ENCODE results near the gene SKOR2.

Gene SKOR2, protein sequence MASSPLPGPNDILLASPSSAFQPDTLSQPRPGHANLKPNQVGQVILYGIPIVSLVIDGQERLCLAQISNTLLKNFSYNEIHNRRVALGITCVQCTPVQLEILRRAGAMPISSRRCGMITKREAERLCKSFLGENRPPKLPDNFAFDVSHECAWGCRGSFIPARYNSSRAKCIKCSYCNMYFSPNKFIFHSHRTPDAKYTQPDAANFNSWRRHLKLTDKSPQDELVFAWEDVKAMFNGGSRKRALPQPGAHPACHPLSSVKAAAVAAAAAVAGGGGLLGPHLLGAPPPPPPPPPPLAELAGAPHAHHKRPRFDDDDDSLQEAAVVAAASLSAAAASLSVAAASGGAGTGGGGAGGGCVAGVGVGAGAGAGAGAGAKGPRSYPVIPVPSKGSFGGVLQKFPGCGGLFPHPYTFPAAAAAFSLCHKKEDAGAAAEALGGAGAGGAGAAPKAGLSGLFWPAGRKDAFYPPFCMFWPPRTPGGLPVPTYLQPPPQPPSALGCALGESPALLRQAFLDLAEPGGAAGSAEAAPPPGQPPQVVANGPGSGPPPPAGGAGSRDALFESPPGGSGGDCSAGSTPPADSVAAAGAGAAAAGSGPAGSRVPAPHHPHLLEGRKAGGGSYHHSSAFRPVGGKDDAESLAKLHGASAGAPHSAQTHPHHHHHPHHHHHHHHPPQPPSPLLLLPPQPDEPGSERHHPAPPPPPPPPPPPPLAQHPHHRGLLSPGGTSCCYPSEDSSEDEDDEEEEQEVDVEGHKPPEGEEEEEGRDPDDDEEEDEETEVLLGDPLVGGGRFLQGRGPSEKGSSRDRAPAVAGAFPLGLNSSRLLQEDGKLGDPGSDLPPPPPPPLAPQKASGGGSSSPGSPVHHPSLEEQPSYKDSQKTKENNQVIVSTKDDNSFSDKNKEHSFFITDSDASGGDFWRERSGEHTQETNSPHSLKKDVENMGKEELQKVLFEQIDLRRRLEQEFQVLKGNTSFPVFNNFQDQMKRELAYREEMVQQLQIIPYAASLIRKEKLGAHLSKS

GRCh38 chr18:47251289-47252120 lies at the start of gene SKOR2:
Gene SKOR2, minus strand, starts transcription at chr18:47251660. Its CDS starts 2,477 bp downstream, at chr18:47249183.
- Histone ChIP-seq H3K27ac (ENCODE audit: low read depth, low read length) (no peak within 1 kb of the TSS), H3K4me1 (ENCODE audit: control insufficient read depth, insufficient read depth, low read length, unreplicated experiment) (no peaks in the 10 kb centered on the region), H3K4me3 (ENCODE audit: low read depth, low read length) (no peak within 1 kb of the TSS), H3K27me3 (ENCODE audit: insufficient read depth, low read length) (peaks cover 99% of the 10 kb centered on the region), H3K79me2 (ENCODE audit: control insufficient read depth, insufficient read depth, low read length, unreplicated experiment) (no peaks in the 10 kb centered on the region), H2AFZ (ENCODE audit: low read length, unreplicated experiment) (no peak within 1 kb of the TSS), H3K36me3 (ENCODE audit: insufficient read depth, low read length) (no peaks in the 10 kb centered on the region)

- no peaks in the 10 kb centered on the region for H3K36me3 ChIP-seq (ENCODE audit: insufficient read depth, low read length)
- H2AFZ ChIP-seq (ENCODE audit: low read length, unreplicated experiment) = no peak overlapping the region
- no peaks in the 10 kb centered on the region for H3K4me1 ChIP-seq (ENCODE audit: control insufficient read depth, insufficient read depth, low read length, unreplicated experiment)
- H3K27ac ChIP-seq (ENCODE audit: low read depth, low read length) = no peak overlapping the region
- no peak overlapping the region for H3K4me3 ChIP-seq (ENCODE audit: low read depth, low read length)
- no peaks in the 10 kb centered on the region for H3K79me2 ChIP-seq (ENCODE audit: control insufficient read depth, insufficient read depth, low read length, unreplicated experiment)
- H3K27me3 ChIP-seq (ENCODE audit: insufficient read depth, low read length) = no peaks in the 10 kb centered on the region
These were observed 45.0 kb upstream of the SKOR2 start for GRCh38 chr18:47296462-47296861.

DNA sequence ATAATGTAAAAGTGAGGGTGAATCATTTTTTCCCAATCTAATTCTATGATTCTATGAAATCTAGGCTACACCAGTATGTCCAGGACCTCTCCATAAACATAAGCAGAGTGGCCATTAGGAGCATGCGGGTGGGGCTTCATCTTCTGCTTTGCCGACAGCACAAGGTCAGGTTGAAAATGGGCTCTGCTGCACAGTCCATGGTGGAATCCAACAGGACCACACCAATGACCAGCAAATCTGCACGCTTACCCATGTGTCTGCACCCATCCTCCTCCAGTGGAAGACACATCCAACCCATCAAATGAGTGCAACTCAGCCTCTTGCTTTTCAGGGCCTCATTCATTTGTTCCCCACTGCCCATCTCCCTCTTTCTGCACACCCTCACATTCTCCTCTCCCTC lies 43.3 kb upstream of the SKOR2 start:
- H3K79me2 ChIP-seq (ENCODE audit: control insufficient read depth, insufficient read depth, low read length, unreplicated experiment) = no peaks in the 10 kb centered on the region

GRCh38 chr18:47288741-47289140 lies 37.3 kb upstream of the SKOR2 start:
- H3K4me3 ChIP-seq (ENCODE audit: low read depth, low read length) = no peak overlapping the region
- H2AFZ ChIP-seq (ENCODE audit: low read length, unreplicated experiment) = no peak overlapping the region
- no peaks in the 10 kb centered on the region for H3K36me3 ChIP-seq (ENCODE audit: insufficient read depth, low read length)
- H3K4me1 ChIP-seq (ENCODE audit: control insufficient read depth, insufficient read depth, low read length, unreplicated experiment) = no peaks in the 10 kb centered on the region
- no peak overlapping the region for H3K27ac ChIP-seq (ENCODE audit: low read depth, low read length)
- H3K27me3 ChIP-seq (ENCODE audit: insufficient read depth, low read length) = no peaks in the 10 kb centered on the region; the same call in 1 of the 2 replicates
- no peaks in the 10 kb centered on the region for H3K79me2 ChIP-seq (ENCODE audit: control insufficient read depth, insufficient read depth, low read length, unreplicated experiment)

More for the DNA sequence above, 43.3 kb upstream of the SKOR2 start:
- H3K27me3 ChIP-seq (ENCODE audit: insufficient read depth, low read length) = no peaks in the 10 kb centered on the region
- H3K27ac ChIP-seq (ENCODE audit: low read depth, low read length) = no peak overlapping the region
- no peak overlapping the region for H2AFZ ChIP-seq (ENCODE audit: low read length, unreplicated experiment)
- H3K36me3 ChIP-seq (ENCODE audit: insufficient read depth, low read length) = no peaks in the 10 kb centered on the region
- H3K4me3 ChIP-seq (ENCODE audit: low read depth, low read length) = no peak overlapping the region
- H3K4me1 ChIP-seq (ENCODE audit: control insufficient read depth, insufficient read depth, low read length, unreplicated experiment) = no peaks in the 10 kb centered on the region

DNA sequence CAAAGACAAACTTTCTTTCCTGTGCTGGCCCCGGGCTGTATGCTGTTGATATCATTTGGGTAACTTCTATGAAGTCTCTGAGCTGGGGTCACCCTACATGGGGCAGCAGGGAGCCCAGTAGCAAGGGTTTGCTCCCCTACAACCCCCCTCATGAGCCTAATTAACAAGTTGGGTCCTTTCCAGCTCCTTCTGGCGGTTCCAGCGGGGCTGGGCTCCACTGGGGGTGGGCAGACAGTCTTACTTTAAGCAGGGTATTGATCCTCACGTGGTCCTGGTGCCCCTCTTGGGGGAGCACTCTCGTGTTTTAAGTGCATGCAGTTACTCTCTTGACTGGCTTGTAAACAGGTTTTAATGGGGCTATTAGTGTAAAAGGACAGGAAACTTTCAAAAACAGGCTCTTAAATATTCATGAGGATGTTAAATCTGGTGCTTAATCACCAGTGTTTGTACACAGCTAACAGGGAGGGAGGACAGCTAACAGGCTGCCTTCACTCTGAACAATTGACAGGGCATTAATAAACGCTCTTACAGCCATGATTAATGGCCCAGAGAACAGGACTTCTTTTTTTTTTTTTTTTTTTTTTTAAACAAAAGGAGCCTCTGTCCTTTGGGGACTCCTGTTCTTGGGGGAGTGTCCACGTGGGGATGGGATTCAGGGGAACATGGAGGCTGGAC lies 36.6 kb upstream of the SKOR2 start:
- Histone ChIP-seq H2AFZ (ENCODE audit: low read length, unreplicated experiment) (no peak overlapping the region), H3K36me3 (ENCODE audit: insufficient read depth, low read length) (no peaks in the 10 kb centered on the region), H3K4me1 (ENCODE audit: control insufficient read depth, insufficient read depth, low read length, unreplicated experiment) (no peaks in the 10 kb centered on the region), H3K27me3 (ENCODE audit: insufficient read depth, low read length) (no peaks in the 10 kb centered on the region; the same call in 1 of the 2 replicates), H3K4me3 (ENCODE audit: low read depth, low read length) (no peak overlapping the region), H3K79me2 (ENCODE audit: control insufficient read depth, insufficient read depth, low read length, unreplicated experiment) (no peaks in the 10 kb centered on the region), H3K27ac (ENCODE audit: low read depth, low read length) (no peak overlapping the region)

DNA sequence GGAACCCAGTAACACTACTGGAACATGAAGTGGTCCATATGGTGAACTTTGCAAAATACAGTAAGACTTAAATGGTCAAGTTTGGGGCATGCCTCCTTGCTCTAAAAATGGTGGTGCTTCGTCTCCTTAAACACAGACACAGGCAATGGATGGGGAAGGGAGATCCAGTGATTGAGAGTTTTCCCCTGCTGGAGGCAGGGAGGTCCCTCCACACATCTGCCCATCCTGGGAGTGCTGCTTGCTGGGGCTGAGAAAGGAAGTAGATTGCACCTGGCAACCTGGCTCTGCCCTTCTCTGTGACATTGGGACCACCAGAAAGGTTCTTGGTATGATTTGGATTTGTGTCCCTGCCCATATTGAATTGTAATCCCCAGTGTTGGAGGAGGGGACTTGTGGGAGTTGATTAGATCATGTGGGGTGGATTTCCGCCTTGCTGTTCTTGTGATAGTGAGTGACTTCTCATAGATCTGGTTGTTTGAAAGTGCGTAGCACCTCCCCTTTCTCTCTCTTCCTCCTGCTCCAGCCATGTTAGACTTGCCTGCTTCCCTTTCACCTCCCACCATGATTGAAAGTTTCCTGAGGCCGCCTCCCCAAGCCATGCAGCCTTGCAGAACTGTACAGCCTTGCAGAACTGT lies 35.4 kb upstream of the SKOR2 start:
- H3K27me3 ChIP-seq (ENCODE audit: insufficient read depth, low read length) = no peaks in the 10 kb centered on the region; the same call in 1 of the 2 replicates
- H3K4me3 ChIP-seq (ENCODE audit: low read depth, low read length) = no peak overlapping the region
- no peaks in the 10 kb centered on the region for H3K36me3 ChIP-seq (ENCODE audit: insufficient read depth, low read length)
- no peaks in the 10 kb centered on the region for H3K4me1 ChIP-seq (ENCODE audit: control insufficient read depth, insufficient read depth, low read length, unreplicated experiment)
- H3K79me2 ChIP-seq (ENCODE audit: control insufficient read depth, insufficient read depth, low read length, unreplicated experiment) = no peaks in the 10 kb centered on the region
- no peak overlapping the region for H2AFZ ChIP-seq (ENCODE audit: low read length, unreplicated experiment)
- no peak overlapping the region for H3K27ac ChIP-seq (ENCODE audit: low read depth, low read length)

DNA sequence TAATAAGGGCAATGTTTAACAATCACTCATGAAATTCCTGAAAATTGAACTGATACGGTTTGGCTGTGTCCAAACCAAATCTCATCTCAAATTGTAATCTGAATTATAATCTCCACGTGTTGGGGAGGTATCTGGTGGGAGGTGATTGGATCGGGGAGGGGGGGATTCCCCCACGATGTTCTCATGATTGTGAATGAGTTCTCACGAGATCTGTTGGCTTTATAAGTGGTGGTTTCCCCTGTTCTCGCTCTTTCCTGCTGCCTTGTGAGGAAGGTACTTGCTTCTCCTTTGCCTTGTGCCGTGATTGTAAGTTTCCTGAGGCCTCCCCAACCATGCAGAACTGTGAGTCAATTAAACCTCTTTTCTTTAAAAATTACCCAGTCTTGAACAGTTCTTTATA lies 34.0 kb upstream of the SKOR2 start:
- no peaks in the 10 kb centered on the region; the same call in 1 of the 2 replicates for H3K27me3 ChIP-seq (ENCODE audit: insufficient read depth, low read length)
- no peak overlapping the region for H3K27ac ChIP-seq (ENCODE audit: low read depth, low read length)
- H2AFZ ChIP-seq (ENCODE audit: low read length, unreplicated experiment) = no peak overlapping the region
- H3K4me1 ChIP-seq (ENCODE audit: control insufficient read depth, insufficient read depth, low read length, unreplicated experiment) = no peaks in the 10 kb centered on the region
- H3K79me2 ChIP-seq (ENCODE audit: control insufficient read depth, insufficient read depth, low read length, unreplicated experiment) = no peaks in the 10 kb centered on the region
- H3K36me3 ChIP-seq (ENCODE audit: insufficient read depth, low read length) = no peaks in the 10 kb centered on the region
- H3K4me3 ChIP-seq (ENCODE audit: low read depth, low read length) = no peak overlapping the region

- H3K4me1 ChIP-seq (ENCODE audit: control insufficient read depth, insufficient read depth, low read length, unreplicated experiment) = no peaks in the 10 kb centered on the region
- no peak overlapping the region for H3K4me3 ChIP-seq (ENCODE audit: low read depth, low read length)
- no peak overlapping the region for H2AFZ ChIP-seq (ENCODE audit: low read length, unreplicated experiment)
- no peaks in the 10 kb centered on the region; the same call in 1 of the 2 replicates for H3K27me3 ChIP-seq (ENCODE audit: insufficient read depth, low read length)
- no peaks in the 10 kb centered on the region for H3K36me3 ChIP-seq (ENCODE audit: insufficient read depth, low read length)
- H3K79me2 ChIP-seq (ENCODE audit: control insufficient read depth, insufficient read depth, low read length, unreplicated experiment) = no peaks in the 10 kb centered on the region
- H3K27ac ChIP-seq (ENCODE audit: low read depth, low read length) = no peak overlapping the region
These were observed 33.4 kb upstream of the SKOR2 start for GRCh38 chr18:47284721-47285395.

DNA sequence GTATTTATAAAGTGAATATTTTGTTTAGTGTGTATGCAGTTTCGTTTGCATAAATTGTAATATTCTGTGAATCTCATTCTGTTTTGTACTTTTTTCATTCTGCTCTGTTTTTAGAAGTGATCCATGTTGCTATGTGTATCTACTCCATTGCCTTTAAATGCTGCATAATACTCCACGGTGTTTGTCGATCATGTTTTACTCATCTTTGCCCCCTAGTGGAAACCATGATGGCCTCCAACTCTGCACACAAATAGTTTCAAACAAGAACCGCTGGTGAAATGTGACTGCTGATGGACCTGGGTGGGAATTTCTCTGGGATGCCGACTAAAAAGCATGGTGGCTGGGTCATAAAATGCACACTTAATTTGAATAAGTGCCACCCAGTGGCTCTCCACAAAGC lies 32.0 kb upstream of the SKOR2 start:
- no peak overlapping the region for H3K4me3 ChIP-seq (ENCODE audit: low read depth, low read length)
- no peaks in the 10 kb centered on the region for H3K79me2 ChIP-seq (ENCODE audit: control insufficient read depth, insufficient read depth, low read length, unreplicated experiment)
- no peak overlapping the region for H3K27ac ChIP-seq (ENCODE audit: low read depth, low read length)
- no peaks in the 10 kb centered on the region for H3K4me1 ChIP-seq (ENCODE audit: control insufficient read depth, insufficient read depth, low read length, unreplicated experiment)
- no peaks in the 10 kb centered on the region for H3K36me3 ChIP-seq (ENCODE audit: insufficient read depth, low read length)
- no peak overlapping the region for H2AFZ ChIP-seq (ENCODE audit: low read length, unreplicated experiment)
- H3K27me3 ChIP-seq (ENCODE audit: insufficient read depth, low read length) = no peaks in the 10 kb centered on the region; the same call in 1 of the 2 replicates

Data from ACC112 (cell line).